Skeletal muscle tissue (tissue), 4 donors: ENCODE measurements around the gene ALDH1A3. TPM values are rescaled to one million over a fixed set of nuclear protein-coding genes. Genes with fewer than 3 reads are reported as not detected.
A peak's percentile ranks its signal among the peaks of the same experiment; 100 is the strongest.

ENCODE experiments used
- H3K27ac ChIP-seq: one replicate; pipeline ENCODE4 v1.7.0; 2013; ENCODE audit warnings: mild to moderate bottlenecking, low read depth, low read length, inconsistent platforms
- H3K27me3 ChIP-seq, 3 donors: one replicate each; pipeline ENCODE4 v1.7.0; 2013; ENCODE audit warnings: low read length in 3 of 3; ENCODE audit not compliant: control insufficient read depth in 3 of 3, insufficient read depth in 3 of 3
- H3K36me3 ChIP-seq, 3 donors: one replicate each; pipeline ENCODE4 v1.7.0; 2013; ENCODE audit warnings: low read length in 3 of 3; ENCODE audit not compliant: control insufficient read depth in 3 of 3, insufficient read depth in 3 of 3
- H3K4me1 ChIP-seq, 3 donors: one replicate each; pipeline ENCODE4 v1.7.0; 2013; ENCODE audit warnings: low read length in 3 of 3, mild to moderate bottlenecking in 3 of 3; ENCODE audit not compliant: control insufficient read depth in 3 of 3, insufficient read depth in 3 of 3
- H3K4me3 ChIP-seq, 3 donors: one replicate each; pipeline ENCODE4 v1.7.0; 2013; ENCODE audit warnings: low read length in 3 of 3
- H3K9ac ChIP-seq, 3 donors: one replicate each; pipeline ENCODE4 v1.7.0; 2013; ENCODE audit warnings: low read length in 3 of 3, mild to moderate bottlenecking in 3 of 3, moderate library complexity in 2 of 3, low read depth in 1 of 3
- H3K9me3 ChIP-seq, 3 donors: one replicate each; pipeline ENCODE4 v1.7.0; 2013; ENCODE audit warnings: low read length in 3 of 3; ENCODE audit not compliant: control insufficient read depth in 3 of 3
- total RNA-seq: library from RNA; depleted of rRNA; stranded (reverse); fragments of >200 nt; gene quantifications from one replicate; pipeline ENCODE4 v1.2.3, GENCODE V29; 2014
- donor health status: Osteomylitis.

ALDH1A3 gene
- total RNA-seq, 1 donor from 2014 or later: 15.7 TPM

DNA sequence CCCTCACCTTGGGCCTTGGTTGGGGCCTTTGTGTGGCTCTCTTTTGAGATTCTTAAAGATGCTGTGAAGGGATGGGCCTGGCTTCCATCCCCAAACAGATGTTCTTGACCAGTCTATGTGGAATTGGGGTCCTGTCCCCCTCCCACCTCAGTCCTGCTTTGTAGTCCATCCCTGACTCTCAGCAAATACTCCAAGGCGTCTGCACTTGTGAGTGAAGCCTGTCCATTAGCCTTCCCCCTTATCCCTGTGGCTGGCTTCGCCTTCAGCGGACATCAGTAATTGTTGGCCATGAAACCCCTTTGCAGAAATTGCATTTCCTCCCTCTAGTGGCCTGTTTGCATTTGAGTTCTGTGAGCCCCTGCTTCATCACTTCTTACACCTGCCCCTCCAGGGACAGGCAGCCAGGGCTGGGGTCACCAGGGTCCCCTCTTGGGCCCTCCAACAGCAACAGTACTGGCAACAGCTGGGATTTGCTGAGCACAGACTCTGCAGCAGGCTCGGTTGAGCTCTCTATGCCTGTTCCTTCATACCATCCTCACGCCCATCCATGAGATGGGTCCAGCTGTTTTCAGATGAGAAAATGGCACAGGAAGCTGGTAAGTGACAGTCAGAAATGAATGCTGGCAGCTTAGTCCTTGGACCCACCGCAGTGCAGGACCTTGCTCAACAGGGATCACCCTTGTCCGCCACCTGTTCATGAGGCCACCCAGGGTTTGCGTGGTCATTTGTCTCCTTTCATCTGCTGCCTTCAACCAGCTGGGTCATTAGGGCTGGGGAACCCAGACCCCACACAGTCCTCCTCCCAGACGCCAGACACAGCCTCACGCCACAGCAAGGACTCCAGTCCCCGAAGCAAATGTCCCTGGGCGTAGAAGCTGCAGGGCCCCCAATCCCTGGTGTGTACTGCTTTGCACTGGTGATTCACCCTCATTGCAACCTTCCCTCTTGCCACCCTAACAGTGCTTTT, 30.6 kb downstream of the ALDH1A3 start:
- Histone ChIP-seq H3K4me1 (no peaks in the 10 kb centered on the region), H3K9ac (no peak overlapping the region), H3K36me3 (peaks cover 0 to 5% (median 0%) of the 10 kb centered on the region in 3 donors), H3K27ac (no peak overlapping the region), H3K9me3 (peaks cover 0 to 2% (median 0%) of the 10 kb centered on the region in 3 donors), H3K4me3 (no peak overlapping the region), H3K27me3 (peaks cover 0 to 5% (median 0%) of the 10 kb centered on the region in 3 donors)

DNA sequence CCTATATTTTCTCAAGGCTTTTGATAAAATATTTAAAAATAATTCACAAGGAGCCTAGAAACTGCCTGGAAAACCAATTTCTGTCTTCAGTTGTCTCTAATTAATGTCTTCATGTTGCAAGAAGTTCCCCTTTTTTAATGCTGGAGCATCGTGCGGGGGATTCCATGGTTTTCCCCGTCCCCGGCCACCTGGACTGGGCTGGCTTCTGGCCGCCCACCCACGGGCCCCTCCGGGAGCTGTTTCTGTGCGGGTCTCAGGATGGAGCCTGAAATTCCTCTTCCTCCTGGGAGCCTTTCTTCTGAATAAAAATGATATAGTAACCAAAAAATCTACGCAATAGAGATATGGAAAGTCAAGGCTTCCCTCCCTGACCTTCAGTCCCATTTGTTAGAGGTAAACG, 31.5 kb downstream of the ALDH1A3 start:
- H3K36me3 ChIP-seq: peaks cover 0 to 2% (median 0%) of the 10 kb centered on the region in 3 donors
- H3K27me3 ChIP-seq: peaks cover 0 to 5% (median 0%) of the 10 kb centered on the region in 3 donors
- no peaks in the 10 kb centered on the region for H3K4me1 ChIP-seq
- H3K27ac ChIP-seq: no peak overlapping the region
- H3K9ac ChIP-seq: no peak overlapping the region
- no peak overlapping the region for H3K4me3 ChIP-seq
- peaks cover 0 to 2% (median 0%) of the 10 kb centered on the region in 3 donors for H3K9me3 ChIP-seq

DNA sequence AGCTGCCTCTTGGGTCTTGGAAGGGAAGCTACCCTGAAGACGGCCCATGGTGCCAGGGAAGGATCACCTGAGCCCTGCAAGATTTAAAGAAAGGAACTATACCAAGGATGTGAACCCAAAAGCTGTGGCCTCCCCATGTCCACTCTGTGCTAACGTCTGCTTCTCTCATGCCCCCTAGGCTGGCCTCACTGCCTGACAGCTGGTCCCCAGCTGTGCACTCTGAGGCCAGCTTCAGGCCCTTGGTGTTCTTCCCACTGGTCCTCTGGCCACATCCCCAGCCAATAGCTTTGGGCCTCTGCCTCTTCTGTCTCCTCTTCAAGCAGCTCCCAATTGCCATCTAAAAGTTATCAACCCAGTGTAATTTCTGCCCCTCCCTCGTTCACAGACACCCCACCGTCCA, 34.3 kb downstream of the ALDH1A3 start:
- H3K4me1 ChIP-seq: peaks cover 8 to 13% (median 10%) of the 10 kb centered on the region in 3 donors
- H3K27me3 ChIP-seq: peaks cover 2 to 21% (median 18%) of the 10 kb centered on the region in 3 donors
- no peak overlapping the region for H3K4me3 ChIP-seq
- no peak overlapping the region for H3K27ac ChIP-seq
- no peak overlapping the region for H3K9ac ChIP-seq
- H3K9me3 ChIP-seq: peaks cover 0 to 2% (median 0%) of the 10 kb centered on the region in 3 donors
- peaks cover 0 to 2% (median 0%) of the 10 kb centered on the region in 3 donors for H3K36me3 ChIP-seq

DNA sequence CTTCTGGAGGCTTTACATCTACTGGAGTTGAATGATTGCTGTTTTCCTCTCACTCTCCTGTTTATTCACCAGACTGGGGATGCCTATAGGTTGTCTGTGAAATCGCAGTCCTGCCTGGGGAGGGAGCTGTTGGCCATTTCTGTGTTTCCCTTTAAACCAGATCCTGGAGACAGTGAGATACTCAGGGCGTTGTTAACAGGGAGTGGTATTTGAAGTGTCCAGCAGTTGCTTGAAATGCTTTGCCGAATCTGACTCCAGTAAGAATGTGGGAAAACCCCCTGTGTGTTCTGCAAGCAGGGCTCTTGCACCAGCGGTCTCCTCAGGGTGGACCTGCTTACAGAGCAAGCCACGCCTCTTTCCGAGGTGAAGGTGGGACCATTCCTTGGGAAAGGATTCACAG, 35.2 kb downstream of the ALDH1A3 start:
- Histone ChIP-seq H3K27me3 (peaks cover 2 to 23% (median 21%) of the 10 kb centered on the region in 3 donors), H3K9ac (no peak overlapping the region), H3K36me3 (peaks cover 0 to 2% (median 0%) of the 10 kb centered on the region in 3 donors), H3K9me3 (peaks cover 0 to 2% (median 0%) of the 10 kb centered on the region in 3 donors), H3K4me1 (peaks cover 8 to 17% (median 13%) of the 10 kb centered on the region in 3 donors), H3K4me3 (no peak overlapping the region), H3K27ac (no peak overlapping the region)

DNA sequence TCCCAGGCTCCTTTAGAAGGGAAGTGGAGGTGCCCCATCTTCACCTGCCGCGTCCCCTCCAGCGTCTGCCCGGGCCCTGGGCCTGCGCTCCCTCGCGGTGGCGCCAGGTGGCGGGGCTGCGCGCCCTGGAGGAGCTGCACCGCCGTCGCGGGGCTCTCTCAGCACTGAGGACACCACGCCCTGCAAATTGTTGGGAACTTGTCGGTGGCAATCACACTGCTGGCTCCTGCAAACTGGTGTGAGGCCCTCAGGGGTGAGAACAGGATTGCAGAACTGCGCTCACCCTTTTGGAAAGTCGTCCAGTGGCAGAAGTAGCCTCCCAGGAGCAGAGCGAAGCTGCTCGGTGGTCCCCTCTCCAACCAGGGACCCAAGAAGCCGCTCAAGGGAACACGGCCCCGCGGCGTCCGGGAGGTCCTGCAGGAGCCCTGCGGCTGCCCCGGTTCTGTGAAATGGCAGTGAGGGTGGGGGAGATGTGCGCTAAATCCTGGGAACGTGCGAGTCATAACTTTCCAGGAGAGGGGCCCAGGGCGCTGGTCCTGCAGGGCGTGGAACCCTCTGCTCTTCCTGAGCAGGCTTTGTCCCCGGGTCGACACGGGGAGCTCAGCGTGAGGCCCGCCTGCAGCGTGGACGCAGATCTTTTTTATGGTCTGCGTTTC, 38.5 kb downstream of the ALDH1A3 start:
- Histone ChIP-seq H3K9me3 (peaks cover 0 to 2% (median 0%) of the 10 kb centered on the region in 3 donors), H3K27me3 (peaks cover 2 to 29% (median 24%) of the 10 kb centered on the region in 3 donors), H3K36me3 (peaks cover 0 to 2% (median 0%) of the 10 kb centered on the region in 3 donors), H3K4me3 (peak overlapping the region; percentile 56 to 73 (median 71)), H3K27ac (no peak overlapping the region), H3K4me1 (peaks cover 14 to 25% (median 21%) of the 10 kb centered on the region in 3 donors), H3K9ac (peak overlapping the region; percentile 10 to 55 (median 25))

DNA sequence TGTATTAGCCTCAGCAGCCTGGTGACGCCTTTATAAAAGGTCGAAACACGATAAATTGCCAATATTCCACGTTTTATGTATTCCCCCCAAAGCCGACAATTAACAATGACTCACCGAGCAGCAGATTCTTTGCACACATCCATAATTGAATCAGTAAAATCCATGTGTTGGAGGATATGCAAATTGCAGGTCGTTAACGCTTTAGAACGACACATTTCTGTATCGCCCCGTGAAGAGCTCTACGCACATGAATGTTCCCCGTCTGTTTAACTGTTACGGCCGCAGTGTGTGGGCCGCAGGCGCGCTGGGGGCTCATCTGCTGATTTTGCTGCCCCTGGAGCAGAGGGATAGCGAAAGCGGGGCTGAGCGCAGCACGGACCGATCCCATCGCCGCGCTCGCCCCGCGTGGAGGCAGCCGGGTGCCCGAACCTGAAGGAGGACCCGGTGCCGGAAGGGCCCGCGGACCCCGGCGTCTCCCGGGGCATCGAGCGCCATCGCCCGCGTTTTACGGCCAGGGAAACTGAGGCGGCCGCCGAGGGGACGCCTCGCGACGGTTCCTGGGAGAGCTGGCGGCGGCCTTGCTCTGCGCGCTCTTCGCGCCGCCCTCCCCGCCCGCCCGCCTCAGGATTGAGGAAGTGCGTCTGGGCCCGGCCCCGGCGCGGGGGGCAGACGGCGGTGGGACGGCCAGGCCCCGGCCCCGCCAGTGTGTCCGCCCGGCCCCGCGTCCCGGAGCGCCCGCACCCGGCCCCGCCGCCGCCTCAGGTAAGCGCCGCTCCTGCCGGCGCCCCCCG, 39.3 kb downstream of the ALDH1A3 start, which contains the start of gene LRRK1:
TSS of gene LRRK1 (plus strand) at position 668 of the 791 bp plus-strand sequence. CDS start 5,276 bp downstream, outside the sequence.
- H3K4me1 ChIP-seq: peaks cover 14 to 27% (median 23%) of the 10 kb centered on the region in 3 donors

DNA sequence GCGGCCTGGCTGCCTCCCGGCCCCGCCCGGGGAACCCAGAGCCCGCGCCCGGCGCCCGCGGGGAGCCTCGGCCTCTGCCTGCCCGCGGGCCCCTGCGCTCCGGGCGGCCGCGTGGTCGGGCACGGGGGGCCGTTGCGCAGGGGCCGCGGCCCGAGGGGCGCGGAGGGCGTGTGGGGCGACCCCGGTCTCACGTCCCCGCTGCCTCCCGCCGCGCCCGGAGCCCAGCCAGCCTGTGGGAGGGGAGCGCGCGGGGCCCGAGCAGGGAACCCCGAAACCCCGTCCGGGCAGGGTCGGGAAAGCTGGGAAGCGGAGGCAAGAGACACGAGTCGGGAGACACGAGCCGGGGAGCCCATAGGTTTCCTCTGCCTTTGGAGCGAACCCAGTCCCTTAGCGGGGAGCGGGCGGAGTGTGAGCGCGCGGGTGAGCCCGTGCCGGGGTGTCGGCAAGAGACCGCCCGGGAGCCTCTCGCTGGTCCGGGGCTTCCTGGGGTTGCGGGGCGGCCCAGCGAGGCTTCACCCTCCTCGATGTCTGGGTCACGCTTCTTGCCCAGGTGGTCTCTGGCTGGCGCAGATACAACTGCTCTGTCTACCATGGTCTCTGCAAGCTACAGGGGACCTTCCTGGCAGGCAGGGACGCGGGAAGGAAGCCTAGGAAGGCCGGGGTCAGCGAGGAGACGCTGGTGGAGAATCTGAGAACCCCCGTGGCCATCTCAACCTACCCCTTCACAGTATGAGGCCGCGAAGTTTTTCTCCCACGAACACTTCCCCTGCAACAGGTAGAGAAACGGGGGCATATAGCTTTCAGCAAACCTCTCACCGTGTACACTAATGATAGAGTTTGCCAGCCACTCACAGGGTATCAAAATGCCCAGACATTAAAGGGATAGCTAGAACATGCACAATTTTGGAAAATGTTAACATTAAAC, 40.1 kb downstream of the ALDH1A3 start:
- Histone ChIP-seq H3K27ac (no peak overlapping the region), H3K9ac (peak overlapping the region; percentile 39 to 72 (median 64)), H3K36me3 (peaks cover 0 to 4% (median 0%) of the 10 kb centered on the region in 3 donors), H3K4me3 (peak overlapping the region; percentile 59 to 67 (median 60)), H3K9me3 (no peaks in the 10 kb centered on the region), H3K4me1 (peaks cover 14 to 27% (median 23%) of the 10 kb centered on the region in 3 donors), H3K27me3 (peaks cover 2 to 29% (median 24%) of the 10 kb centered on the region in 3 donors)

More for the DNA sequence above, 39.3 kb downstream of the ALDH1A3 start, which contains the start of gene LRRK1:
- Histone ChIP-seq H3K36me3 (peaks cover 0 to 2% (median 0%) of the 10 kb centered on the region in 3 donors), H3K4me3 (peak within 1 kb of the TSS; percentile 67 to 73 (median 71)), H3K9me3 (no peaks in the 10 kb centered on the region), H3K9ac (peak within 1 kb of the TSS; percentile 55 to 72 (median 64)), H3K27ac (no peak within 1 kb of the TSS), H3K27me3 (peaks cover 2 to 29% (median 24%) of the 10 kb centered on the region in 3 donors)

DNA sequence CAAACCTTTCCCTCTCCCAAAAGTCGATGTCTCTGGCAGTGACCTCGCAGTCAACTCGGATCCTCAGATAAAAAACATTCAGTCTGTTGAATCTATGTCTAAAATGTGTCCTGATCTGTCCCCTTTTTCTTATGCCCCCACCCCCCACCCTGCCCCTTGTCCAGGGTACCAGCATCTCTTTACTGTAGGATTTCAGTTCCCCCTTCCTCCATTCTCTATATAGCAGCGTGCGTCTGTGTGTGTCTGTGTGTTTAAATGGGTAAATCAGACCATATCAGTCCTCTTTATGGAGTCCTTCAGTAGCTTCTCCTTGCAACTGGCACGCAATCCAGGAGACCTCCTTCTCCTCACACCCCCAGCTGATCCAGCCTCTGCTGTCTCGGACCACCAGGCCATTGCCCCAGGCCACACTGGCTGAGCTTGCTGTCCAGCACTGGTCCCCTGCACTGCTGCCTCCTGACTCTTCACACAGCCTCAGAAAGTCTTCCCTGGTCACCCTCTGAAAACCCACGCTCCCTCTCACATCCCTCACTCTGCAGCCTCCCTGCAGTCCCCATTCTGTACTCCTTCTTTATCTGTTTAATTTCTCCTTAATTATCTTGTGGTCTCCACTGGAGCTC, 41.0 kb downstream of the ALDH1A3 start:
- no peak overlapping the region for H3K4me3 ChIP-seq
- no peak overlapping the region for H3K9ac ChIP-seq
- peaks cover 2 to 29% (median 24%) of the 10 kb centered on the region in 3 donors for H3K27me3 ChIP-seq
- peaks cover 14 to 27% (median 23%) of the 10 kb centered on the region in 3 donors for H3K4me1 ChIP-seq
- H3K27ac ChIP-seq: no peak overlapping the region
- H3K9me3 ChIP-seq: no peaks in the 10 kb centered on the region
- H3K36me3 ChIP-seq: peaks cover 0 to 4% (median 0%) of the 10 kb centered on the region in 3 donors
